ENCODE results near the gene MPV17.
"Not testable (repeated sequence)": the region's sequence is repeated elsewhere in the genome, so short reads cannot be mapped to it uniquely, and the experiment has no call there.

The MPV17 gene

DNA sequence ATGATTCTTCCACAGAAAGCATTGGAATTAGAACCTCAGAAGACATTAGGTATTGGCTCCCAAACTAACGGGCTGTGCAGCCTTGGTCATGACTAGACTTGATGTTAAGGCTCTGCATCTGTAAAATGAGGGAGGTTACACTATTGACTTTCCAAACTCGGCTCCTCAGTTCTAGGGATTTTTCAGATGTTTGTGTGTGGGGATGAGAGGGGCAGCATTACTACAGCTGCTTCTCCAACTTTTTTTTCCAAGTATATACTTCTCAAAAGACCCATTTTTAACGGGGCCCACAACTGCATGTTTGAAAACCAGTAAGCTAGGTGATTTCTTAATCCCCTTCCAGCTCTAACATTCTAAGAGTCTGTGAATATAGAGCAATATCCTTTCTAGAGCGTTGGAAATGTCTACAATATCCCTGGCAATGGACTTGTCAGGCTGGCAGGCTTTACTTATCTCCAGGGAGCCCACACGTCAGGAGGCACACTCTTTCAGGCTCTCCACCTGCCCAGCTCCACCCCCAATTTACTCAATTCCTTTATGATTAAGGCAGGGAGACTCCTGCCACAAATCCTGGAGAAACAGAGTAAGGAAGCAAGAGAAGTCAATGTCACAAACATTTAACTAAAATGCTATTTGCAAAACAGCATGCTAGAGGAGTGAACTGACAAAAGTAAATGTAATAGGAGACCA lies 844 bp upstream of the MPV17 start:
- DNase-seq (ENCODE audit: low spot score) = no peak

- peak; percentile 58 for DNase-seq (ENCODE audit: low spot score)
Observed at GRCh38 chr2:27322301-27322765, 564 bp downstream of the MPV17 start.

DNA sequence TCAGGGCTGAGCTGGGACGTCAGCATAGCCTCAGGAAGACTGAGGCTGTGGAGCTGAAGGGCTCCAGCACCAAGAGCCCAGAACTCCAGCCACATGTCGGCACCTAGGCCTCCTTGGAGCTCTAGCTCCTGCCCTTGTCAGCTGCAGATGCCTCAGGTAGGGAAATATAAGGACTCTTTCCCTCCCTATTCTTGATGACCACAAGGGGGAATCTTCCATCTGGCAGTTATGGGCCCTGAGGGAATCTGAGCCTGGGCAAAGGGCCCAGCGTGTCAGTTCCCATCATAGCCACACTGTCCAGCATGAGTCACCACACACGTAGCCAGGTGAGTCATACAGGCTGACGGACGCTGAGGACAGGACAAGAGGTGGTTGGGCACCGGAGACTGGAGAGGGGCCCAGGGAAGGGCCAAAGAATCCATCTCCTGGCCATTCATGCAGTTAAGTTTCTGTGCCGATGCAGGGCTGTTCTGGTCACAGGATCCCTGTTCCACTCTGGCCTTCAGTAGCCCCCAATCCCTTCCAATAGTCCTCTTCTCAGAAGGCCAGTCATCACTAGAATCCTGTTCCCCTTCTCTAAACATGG lies 1.8 kb downstream of the MPV17 start:
- no peak for DNase-seq (ENCODE audit: low spot score)

- DNase-seq (ENCODE audit: low spot score) = not testable (repeated sequence)
Observed at GRCh38 chr2:27319839-27320238, 3.1 kb downstream of the MPV17 start.

DNA sequence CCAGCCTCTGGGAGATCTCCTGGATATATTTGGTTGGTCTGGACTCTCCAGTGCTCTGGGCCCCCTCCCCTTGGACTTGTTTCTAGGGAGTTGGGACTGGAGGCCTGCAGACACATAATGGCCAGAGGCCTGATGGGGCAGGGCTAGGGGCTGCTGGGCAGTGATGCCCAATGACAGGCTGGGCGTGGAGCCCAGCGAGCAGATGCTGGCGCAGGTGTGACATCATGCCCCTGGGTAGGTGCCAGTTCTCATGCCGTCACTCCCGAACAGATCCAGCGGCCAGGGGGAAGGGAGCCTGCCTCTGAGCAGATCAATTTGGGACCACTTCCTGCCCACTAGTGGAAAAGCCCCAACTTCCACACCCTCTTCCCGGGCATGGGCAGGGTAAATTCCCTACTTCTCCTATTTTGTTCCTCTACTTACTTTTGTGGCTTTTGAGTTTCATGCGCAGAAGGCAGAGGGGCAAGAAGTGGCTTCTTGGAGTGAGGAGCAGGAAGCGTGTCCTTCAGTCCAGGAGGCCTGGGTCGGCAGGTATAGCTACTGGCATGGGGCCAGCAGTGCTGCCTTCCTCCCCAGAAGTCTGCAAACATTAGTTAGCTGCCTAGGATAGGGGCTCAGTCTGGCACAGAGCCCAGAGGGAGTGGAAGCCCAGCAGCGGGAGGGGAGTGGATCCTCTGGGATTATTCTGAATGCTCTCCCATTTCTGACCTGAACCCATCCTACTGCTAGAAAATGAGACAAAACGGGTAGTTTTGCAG lies 6.1 kb downstream of the MPV17 start:
- no peak for DNase-seq (ENCODE audit: low spot score)

GRCh38 chr2:27315122-27315521 lies 7.8 kb downstream of the MPV17 start:
- DNase-seq (ENCODE audit: low spot score) = no peak

- no peak for DNase-seq (ENCODE audit: low spot score)
Observed at GRCh38 chr2:27314709-27315108, 8.2 kb downstream of the MPV17 start.

GRCh38 chr2:27313882-27314645 lies 8.8 kb downstream of the MPV17 start:
- DNase-seq (ENCODE audit: low spot score) = no peak

GRCh38 chr2:27312152-27312551 lies 10.7 kb downstream of the MPV17 start:
- no peak for DNase-seq (ENCODE audit: low spot score)

GRCh38 chr2:27309651-27310050 lies 13.2 kb downstream of the MPV17 start:
- DNase-seq (ENCODE audit: low spot score) = no peak

DNA sequence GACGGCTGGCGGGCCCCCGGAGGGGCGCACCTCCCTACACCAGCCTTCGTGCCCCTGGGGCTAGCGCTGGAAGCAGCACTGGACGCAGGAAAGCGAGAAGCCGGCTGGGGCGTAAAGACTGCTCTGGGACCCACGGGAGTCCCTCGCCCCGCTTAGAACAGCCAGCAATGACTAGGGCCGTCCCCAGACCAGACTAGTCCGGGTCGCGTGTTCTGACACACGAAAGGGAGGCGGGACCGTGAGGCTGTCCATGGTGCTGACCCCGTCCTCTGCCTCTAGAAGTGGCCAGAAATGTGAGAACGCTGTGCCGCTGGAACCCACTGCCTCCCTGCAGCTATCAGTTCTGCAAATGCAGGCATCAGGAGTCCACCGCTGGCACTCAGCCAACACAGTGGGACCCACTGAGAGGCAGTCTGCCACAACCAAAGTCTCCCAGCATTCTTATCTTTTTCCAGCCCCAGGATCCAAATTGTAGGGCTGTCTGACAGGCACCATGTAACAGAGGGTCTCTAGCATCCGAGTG lies 14.5 kb downstream of the MPV17 start, which contains the start of gene UCN:
TSS of gene UCN (minus strand) at position 87 of the 523 bp plus-strand sequence. CDS start 550 bp downstream, outside the sequence.
- DNase-seq (ENCODE audit: low spot score) = no peak

GRCh38 chr2:27307545-27308358 lies 15.1 kb downstream of the MPV17 start:
- DNase-seq (ENCODE audit: low spot score) = no peak

- DNase-seq (ENCODE audit: low spot score) = no peak
Observed at GRCh38 chr2:27307287-27307544, 15.7 kb downstream of the MPV17 start.

GRCh38 chr2:27306573-27307286 lies 16.2 kb downstream of the MPV17 start:
- peak; percentile 37 for DNase-seq (ENCODE audit: low spot score)

DNA sequence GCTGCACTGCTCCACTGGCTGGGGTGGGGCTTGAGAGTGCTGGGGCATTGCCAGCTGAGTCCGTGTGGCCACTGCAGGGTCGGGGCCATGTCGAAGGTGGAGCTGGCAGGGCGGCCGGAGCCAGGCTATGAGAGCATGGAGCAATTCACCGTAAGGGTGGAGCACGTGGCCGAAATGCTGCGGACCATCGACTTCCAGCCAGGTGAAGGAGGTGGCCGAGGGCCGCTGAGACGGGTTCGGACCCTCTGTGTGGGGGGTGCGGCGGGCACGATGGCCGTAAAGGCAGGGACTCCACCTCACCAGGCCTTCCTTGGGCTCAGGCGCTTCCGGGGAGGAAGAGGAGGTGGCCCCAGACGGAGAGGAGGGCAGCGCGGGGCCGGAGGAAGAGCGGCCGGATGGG lies 16.8 kb downstream of the MPV17 start:
- no peak for DNase-seq (ENCODE audit: low spot score)

GRCh38 chr2:27305516-27305915 lies 17.4 kb downstream of the MPV17 start:
- no peak for DNase-seq (ENCODE audit: low spot score)

DNA sequence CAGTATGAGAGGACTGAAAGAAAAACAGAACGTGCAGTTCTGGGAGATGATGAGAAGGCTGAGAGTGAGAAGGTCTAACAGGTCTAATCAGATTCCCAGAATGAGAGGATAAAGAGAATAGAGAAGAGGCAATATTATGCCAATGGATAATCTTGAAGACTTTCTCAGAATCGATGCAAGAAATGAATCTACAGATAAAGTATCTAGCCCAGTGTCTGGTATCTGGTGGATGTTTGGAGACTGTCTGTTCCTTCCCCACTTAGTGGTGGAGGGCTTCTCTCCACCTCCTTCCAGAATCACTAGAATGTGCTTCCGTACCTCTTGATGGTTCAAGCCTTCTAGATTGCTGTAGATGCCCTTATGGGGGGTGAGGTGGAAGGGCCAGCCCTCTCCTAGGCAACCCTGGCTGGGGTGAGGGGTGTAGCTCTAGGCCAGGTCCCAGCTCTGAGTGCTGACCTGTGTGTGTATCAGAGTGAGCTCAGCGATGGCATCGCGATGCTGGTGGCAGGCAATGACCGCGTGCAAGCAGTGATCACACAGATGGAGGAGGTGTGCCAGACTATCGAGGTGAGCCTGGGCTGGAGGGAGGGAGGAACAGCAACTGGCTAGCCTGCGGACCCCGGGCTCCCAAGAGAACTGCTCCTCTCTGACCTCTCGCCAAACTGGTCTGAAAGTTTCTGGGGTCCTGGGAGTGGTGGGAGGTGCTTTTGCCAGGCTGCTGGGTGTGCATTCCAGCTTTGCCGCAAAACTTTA lies 18.2 kb downstream of the MPV17 start:
- DNase-seq (ENCODE audit: low spot score) = no peak

- DNase-seq (ENCODE audit: low spot score) = peak; percentile 68
Observed at GRCh38 chr2:27303093-27304025, 19.5 kb downstream of the MPV17 start.

GRCh38 chr2:27300606-27301005 lies 22.3 kb downstream of the MPV17 start:
- DNase-seq (ENCODE audit: low spot score) = not testable (repeated sequence)
